HG02840 (cell line): Measurements from ENCODE around the gene GORASP1.

Experiments used
- ATAC-seq: cut with Tn5 transposase; IDR thresholded peaks from one replicate; pipeline ENCODE4 v1.9.1; 2021; ENCODE audit warnings: mild to moderate bottlenecking, moderate library complexity, moderate number of reproducible peaks; ENCODE audit not compliant: unreplicated experiment, low FRiP score

Gene GORASP1

GRCh38 chr3:39103791-39104552, 3.5 kb downstream of the GORASP1 start:
- ATAC-seq: no peak

DNA sequence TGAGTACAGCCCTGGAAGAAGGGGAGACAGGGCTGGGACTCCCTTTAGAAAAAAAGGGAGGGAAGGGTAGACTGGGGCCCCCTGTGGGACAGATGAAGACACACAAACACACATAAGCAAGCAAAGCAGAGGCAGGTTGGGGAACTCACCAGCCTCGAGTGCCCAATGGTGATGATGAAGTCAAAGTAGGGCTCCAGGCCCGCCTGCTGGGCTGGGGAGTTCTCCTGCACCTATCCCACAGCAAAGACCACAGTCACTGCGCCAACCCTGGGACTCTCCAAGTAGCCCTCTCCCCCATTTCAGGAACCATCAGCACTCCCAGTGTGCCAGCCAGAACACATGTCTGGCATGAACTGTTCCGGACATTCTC, 4.1 kb downstream of the GORASP1 start:
- ATAC-seq: no peak

GRCh38 chr3:39102504-39103323, 4.7 kb downstream of the GORASP1 start:
- ATAC-seq: no peak

- ATAC-seq: no peak
Observed at GRCh38 chr3:39101022-39101689, 6.3 kb downstream of the GORASP1 start.

GRCh38 chr3:39100500-39100886, 6.9 kb downstream of the GORASP1 start:
- no peak for ATAC-seq

GRCh38 chr3:39099738-39100499, 7.5 kb downstream of the GORASP1 start:
- ATAC-seq: no peak

DNA sequence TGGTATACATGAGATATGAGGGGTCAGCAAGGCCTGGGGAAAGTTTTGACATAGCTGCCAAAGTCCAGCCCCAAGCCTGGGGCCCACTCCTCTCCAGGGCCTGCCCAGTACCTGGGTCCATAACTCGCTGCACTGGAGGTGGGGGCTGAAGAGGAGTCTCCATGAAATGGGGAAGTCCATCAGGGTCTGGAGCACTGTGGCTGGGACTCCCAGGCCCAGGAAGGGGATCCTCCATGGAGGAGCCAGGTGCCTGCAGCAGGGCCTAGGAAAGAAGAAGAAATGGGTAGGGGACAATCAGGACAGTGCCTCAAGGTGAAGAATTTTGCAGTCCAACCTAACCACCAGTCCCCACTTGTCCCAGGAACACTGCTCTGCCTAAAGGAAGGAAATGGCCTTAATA, 8.2 kb downstream of the GORASP1 start:
- ATAC-seq: no peak

DNA sequence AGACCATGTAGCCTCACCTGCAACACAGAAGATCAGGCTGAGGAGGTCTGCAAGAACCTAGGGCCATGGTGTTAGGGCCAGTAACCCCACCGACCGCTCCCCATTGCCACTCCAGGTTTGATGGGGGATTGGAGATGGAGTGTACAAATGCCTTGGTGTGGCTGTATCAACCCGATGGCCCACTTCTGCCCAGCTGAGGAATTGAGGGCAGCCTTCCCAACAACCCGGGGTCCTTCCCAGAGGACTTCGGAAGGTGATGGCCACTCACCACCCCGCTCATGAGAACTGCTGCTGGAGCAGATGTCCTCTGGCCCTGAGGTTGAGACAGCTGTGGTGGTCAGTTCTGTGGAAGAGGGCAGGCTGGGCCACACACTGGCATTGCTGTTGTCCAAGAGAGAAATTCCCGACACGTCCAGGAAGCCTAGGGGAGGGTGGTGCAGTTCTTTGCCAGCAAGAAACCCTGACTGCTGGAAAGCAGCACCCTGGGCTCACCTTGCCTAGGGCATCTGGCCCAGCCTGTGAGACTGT, 8.9 kb downstream of the GORASP1 start:
- ATAC-seq: no peak

GRCh38 chr3:39097716-39098472, 9.5 kb downstream of the GORASP1 start:
- ATAC-seq: no peak

GRCh38 chr3:39096775-39097174, 10.7 kb downstream of the GORASP1 start:
- no peak for ATAC-seq

- no peak for ATAC-seq
Observed at GRCh38 chr3:39095778-39096177, 11.6 kb downstream of the GORASP1 start.

DNA sequence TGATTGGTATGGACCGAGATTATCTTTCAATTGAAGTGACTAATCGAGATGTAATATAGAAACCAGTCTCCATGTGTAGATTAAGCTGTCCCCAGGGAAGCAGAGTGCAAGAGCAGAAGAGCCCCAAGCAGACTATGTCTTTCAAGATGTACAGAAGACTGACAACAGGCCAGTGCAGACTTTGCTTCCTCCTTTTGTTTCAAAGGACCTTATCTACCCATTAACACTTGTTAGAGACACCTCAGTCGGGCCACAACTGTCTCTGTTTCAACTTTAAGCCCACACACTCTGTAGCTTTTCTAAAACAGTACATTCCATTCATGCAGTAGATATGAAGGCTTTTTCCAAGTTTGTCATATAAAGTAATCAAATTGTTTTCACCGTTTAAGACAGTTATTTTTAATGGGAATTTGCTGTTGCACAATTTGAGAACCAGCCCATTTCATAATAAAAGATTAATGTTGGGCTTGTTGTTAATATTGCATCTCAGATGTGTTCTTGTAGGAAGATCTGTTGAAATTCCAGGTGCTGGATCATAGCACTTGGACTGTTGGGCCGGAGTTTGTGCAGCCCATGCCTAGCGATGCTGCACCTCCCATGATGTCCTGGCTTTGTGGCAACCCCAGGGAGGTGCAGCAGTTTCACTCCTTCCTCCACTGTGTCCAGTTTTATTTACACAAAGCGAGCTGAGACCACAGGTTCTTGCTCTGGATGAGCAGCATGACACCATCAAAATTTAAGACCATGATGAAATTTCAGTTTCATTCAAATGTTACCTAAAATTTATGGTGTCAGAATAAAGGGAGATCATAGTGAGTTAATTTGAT, 12.4 kb downstream of the GORASP1 start:
- no peak for ATAC-seq

DNA sequence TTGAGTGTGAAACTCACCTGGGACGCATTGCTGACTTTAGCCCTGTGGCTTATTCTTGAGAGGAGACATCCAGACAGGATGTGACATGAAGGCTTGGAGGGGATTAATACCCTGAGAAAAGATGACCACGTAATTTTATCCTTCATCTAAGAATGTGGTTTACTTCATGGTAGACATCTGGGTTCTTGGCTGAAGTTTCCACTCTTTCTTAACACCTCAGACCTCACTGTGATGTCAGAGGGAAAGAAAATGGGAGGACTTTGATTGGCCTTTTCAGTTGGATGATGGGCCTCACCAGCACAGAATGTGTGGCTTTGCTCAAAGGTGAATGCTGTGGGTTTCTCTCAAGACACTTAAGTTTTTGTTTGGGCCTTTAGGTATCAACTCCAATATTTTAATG, 16.5 kb downstream of the GORASP1 start:
- no peak for ATAC-seq

- ATAC-seq: no peak
Observed at GRCh38 chr3:39088889-39089288, 18.5 kb downstream of the GORASP1 start.

DNA sequence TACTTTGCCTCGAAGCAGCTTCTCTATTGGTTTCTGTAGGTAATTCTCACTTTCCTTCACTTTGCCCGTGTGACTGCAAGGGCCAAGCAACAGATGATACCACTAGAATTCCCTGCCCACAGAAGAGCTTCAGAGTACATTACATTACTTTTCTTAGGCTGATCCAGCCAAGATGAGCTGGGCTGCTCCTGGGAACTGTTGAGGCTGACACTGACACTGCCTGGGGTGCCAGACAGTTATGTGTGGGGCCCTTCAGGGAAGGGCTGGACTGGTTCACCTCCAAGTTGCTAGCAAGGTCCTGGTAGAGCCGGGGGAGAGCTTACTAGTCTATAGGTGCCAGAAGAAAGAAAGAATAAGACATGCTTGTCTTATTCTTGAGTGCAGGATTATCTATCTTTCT, 19.0 kb downstream of the GORASP1 start:
- no peak for ATAC-seq

GRCh38 chr3:39086144-39086543, 21.3 kb downstream of the GORASP1 start:
- no peak for ATAC-seq

DNA sequence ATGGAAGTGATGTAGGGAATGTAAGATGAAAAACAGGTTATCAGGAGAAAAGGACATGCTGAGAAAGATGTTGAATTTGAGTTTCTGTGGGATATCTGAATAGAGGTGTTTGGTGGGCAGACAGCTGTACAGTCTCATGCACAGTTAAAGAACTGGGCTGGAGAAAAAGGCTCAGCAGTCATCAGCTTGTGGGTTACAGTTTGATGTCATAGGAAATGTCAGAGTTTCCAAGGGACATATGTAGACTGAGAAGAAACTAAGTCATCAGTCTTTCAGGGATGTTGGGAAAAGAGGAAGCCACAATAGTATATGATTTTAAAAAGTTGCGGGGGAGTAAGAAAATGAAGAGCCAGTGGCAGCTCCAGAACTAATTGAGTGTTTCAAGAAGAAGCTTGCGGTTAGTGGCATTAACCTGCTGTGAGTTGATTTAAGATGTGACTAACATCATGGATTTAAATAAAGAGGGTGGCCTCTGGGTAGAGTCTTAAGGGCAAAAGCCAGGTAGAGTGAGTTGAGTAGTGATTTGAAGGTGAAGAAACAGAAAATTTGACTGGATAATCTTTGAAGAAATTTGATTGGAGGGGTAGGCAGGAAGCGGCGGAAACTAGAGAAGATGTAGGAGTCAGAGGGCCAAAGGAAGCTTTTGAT, 24.6 kb downstream of the GORASP1 start:
- ATAC-seq: no peak

- ATAC-seq: no peak
Observed at GRCh38 chr3:39080026-39080425, 27.4 kb downstream of the GORASP1 start.
